HG03565 (cell line): ENCODE measurements around the gene FLVCR2.
"Not testable (repeated sequence)": the region's sequence is repeated elsewhere in the genome, so short reads cannot be mapped to it uniquely, and the experiment has no call there.

ENCODE experiments used
- ATAC-seq: cut with Tn5 transposase; IDR thresholded peaks from one replicate; pipeline ENCODE4 v1.9.1; 2021; ENCODE audit warnings: mild to moderate bottlenecking, moderate library complexity; ENCODE audit not compliant: unreplicated experiment

Gene FLVCR2

DNA sequence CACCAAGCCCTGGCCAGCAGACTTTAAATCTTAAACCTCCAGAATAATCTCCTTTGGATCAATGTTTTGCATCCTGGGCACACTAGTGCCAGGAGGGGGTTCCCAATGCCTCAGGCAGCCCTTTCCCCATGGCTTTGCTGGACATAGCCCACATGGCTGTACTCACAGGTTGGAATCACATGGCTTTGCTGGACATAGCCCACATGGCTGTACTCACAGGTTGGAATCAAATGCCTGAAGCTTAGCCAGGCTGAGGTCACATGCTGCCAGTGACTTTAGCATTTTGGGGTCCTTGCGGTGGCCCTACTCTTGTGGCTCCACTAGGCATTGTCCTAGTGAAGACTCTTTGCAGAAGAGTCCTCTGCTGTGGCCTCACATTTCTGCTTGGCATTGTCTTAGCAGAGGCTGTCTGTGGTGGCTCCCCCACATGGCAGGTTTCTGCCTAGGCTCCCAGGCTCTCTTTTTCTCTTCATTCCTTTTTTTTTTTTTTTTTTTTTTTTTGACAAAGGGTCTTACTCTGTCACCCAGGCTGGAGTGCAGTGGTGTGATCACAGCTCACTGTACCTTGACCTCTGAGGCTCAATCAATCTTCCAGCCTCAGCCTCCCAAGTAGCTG lies 13.0 kb downstream of the FLVCR2 start:
- no peak for ATAC-seq

DNA sequence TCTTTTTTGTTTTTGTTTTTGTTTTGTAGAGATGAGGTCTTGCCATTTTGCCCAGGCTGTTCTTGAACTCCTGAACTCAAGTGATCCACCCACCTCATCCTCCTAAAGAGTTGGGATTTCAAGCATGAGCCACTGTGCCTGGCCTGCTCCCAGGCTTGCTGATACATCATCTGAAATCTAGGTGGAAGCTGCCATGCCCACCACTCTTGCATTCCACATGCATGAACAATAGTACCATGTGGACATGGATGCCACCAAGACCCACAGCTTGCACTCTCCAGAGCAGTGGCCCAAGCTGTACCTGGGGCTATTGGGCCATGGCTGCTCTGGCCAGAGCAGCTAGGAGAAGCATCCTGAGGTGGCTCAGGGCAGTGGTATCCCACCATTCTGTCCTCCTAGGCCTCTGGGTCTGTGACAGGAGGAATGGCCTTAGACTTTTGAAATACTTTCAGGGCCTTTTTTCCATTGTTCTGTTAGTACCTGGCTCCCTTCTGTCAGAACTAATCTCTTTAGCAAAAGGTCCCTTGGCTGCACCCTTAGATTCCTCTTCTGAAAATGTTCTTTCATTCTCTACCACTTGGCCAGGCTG lies 13.7 kb downstream of the FLVCR2 start:
- ATAC-seq, result no peak

DNA sequence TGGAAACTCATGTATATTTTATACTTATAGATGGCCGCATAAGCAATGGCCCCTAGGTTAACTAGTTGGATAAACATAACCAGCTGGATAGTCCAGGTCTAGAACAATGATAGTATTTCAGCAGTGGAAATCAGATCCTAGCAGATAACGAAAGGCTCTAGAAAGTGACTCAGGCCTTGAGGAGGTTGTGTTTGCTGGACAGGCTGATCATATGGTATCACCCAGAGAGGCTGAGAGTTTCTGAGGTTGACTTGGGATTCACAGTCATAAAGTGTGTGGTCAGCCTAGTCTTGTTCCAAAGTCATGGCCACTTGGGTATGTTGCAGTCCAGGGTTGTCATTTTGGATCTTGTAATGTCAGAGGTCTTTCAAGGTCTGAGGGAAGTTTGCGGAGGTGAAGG lies 16.8 kb downstream of the FLVCR2 start:
- no peak for ATAC-seq

DNA sequence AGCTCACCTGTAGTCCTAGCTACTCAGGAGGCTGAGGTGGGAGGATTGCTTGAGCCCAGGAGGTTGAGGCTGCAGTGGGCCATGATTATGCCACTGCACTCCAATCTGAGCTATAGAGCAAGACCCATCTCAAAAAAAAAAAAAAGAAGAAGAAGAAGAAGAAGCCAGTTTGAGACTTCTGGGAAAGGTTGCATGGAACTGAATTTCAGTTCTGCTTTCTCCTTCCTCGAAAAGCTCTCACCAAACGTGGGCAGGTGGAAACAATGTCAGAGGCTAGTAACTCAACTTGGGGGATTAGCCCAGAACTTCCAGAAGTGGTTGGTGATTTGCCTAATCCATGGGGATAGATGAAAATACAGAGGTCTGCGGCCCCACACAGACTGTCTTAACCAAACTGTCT lies 18.7 kb downstream of the FLVCR2 start:
- no peak for ATAC-seq

DNA sequence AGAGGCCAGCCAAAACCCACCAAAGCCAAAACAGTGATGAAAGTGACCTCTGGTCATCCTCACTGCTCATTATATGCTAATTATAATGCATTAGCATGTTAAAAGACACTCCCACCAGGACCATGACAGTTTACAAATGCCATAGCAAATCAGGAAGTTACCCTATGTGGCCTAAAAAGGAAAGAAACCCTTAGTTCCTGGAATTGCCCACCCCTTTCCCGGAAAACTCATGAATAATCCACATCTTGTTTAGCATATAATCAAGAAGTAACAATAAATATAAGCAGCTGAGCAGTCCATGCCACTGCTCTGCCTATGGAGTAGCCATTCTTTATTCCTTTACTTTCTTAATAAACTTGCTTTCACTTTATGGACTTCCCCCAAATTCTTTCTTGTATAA lies 21.7 kb downstream of the FLVCR2 start:
- not testable (repeated sequence) for ATAC-seq

DNA sequence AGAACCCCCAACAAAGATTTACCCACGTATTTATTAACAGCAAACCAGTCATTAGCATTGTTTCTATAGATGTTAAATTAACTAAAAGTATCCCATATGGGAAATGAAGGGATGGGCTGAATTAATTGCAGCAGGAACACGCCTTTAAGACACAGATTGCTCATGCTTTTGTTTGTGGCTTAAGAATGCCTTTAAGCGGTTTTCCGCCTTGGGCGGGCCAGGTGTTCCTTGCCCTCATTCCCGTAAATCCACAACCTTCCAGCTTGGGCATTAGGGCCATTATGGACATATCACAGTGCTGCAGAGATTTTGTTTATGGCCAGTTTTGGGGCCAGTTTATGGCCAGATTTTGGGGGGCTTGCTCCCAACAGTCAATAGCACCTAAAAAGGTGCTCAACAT lies 22.6 kb downstream of the FLVCR2 start:
- not testable (repeated sequence) for ATAC-seq

DNA sequence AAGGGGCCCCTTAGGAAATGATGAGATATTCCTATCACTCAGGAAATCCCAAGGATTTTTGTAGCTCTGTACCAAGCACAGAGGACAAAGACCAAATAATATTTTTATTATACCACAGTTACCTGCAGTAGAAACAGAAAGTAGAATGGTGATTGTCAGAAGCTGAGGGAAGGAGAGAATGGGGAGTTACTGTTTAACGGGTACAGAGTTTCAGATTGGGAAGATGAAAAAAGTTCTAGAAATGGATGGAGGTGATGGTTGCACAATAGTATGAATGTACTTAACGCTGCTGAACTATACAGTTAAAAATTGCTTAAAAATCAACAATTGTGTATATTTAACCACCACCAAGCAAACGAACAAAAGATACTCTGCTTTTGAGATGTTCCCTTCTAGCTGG lies 24.1 kb downstream of the FLVCR2 start:
- ATAC-seq, result no peak

DNA sequence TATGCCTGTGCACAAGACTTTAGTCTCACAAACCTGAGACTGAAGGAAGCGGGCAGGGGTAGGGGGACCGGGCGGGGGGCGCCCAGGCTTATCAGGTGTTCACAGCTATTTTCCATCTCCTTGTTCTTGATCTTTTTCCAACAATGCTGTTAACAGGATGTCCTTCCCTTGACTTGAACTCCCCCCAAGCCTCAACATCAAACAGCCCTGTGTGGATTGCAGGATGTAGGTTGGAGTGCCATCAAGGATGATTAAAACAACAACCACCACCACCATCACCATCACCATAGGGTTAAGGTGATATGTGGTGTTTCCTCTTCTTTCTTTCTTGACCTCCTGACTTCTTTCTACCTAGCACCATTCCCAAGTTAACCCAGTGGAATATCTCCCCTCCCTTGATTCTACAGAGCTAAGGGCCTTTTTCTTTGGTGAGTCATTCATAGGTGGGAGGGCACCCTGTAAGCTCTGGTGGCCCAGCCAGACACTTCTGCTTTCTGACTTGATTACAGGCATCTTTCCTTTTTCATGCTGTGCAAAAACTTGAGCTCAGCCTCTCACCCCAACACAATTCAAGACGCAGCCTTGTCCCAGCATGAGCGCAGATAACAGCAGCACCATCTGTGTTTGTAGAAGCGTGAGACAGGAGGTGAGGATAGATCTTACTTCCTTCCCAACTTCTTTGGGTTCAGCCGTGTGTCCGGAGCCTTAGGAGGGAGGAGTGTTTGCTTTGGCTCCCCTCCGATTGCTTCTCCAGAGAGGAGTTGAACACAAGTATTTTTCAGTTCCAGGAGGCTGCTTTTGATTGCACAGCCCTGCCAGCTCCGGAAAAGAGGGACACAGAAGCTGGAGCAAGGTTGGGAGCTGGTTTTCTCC lies 26.8 kb downstream of the FLVCR2 start:
- no peak for ATAC-seq

DNA sequence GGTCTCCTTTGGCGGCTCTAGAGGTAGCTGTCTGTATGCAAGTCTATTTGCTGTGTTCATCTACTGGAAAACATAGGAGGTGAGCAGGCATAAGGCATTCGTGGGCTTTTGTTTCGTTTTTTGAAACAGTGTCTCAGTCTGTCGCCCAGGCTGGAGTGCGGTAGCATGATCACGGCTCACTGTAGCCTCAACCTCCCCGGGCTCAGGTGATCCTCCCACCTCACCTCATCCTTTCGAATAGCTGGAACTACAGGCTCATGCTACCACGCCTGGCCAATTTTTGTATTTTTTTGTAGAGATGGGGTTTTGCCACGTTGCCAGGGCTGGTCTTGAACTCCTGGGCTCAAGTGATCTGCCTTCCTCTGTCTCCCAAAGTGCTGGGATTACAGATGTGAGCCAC lies 27.5 kb downstream of the FLVCR2 start:
- ATAC-seq, result no peak

DNA sequence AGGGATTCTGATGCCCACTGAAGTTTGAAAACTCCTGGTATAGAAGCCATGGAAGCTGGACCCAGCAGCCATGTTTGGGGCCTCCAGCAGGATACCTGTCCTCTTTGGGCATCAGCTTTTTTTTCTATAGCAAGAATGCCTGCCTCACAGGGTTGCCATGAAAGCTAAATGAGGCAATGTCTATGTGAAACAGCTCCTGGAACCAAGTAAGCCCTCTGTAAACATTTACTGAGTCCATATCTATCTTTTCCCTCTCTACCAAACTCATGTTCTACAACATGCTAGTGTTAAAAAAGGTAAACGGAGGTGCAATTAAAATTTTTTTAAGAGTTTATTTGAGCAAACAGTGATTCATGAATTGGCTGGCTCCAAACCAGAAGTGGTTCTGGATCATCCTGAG lies 28.6 kb downstream of the FLVCR2 start:
- no peak for ATAC-seq

DNA sequence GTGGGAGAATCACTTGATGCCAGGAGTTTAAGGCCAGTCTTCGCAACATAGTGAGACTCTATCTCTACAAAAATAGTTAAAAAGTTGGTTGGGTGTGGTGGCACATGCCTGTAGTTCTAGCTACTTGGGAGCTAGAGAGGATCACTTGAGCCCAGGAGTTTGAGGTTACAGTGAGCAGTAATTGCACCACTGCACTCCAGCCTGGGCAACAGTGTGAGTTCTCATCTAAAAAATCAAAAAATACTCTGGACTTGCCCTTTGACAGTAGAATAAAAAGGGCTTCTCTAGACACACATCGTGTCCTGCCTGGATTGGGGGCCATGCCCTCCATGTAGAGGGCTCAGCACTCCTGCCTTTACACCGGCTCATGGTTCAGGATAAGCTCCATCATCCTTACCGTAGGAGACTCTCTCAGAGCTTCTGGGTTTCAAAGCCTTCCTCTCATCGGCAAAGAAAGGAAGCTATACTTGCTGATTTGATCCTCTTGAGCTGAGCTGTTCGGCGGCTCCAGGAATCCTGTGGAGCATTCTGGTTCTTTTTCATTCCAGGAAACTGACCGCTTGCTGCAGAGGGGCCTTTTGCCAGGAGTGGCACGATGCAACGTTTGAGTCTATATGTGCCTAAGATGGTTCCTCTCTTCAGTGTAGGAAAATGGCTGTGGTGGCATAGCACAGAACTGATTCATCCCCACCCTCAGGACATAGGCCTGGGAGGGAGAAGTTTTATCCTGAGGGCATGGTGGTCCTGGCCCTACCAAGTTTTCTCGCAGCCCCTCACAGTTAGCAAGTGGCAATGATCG lies 29.6 kb downstream of the FLVCR2 start:
- no peak for ATAC-seq

DNA sequence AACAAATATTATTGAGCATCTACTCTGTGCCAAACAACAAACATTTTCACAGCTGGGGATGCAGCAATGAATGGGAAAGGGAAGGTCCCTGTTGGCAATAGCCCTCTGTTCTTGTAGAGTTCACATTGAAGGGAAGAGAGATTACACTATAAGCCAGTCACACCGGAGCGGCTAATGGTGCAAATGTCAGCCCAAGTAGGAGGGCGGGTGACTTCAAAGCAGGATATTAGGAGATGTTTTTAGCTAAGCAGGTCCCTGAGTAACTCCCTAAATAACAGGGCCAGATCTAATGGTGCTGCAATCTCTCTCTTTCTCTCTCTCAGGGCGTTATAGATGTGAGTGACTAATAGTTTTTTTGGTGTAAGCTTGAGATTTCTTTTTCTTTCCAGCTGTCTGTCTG lies 30.7 kb downstream of the FLVCR2 start:
- no peak for ATAC-seq

DNA sequence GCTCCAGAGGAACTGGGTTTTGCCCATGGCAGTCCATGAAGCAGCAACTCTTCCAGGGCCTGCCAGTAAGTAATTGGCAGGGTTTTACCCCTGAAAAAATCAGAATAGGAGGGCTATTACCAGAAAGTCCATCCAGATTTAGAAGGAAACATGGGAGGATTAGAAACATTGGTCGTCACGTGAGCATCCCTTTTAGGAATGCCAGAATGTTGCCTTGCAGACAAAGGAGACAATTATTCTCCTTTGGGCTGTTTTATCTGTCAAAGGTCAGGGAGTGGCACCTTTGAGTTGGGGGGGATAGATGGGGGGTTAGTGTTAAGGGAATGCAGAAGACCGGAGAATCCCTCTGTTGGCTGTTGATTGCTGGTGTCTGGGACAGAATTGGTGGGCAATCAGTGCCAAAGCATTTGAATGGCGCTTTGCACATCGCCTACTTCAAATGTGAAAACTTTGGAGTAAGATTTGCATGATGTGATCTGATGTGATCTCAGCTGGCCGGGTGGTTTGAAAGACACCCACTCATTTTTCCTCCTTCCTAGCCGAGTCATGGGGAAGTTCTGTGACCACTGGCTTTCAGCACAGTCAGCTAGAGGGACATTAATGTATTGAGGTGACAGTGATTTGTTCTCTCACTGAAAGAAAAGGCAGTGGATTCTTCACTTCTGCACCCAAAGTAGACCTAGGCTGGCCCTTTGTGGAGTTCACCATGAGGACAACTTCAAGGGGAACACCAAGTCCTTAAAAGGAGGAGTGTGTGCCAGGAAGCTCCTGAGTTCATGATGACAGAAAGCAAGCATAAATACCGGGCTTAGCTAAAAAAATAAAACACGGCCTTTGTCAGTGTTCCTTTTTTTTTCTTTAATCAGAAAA lies 31.4 kb downstream of the FLVCR2 start:
- no peak for ATAC-seq

DNA sequence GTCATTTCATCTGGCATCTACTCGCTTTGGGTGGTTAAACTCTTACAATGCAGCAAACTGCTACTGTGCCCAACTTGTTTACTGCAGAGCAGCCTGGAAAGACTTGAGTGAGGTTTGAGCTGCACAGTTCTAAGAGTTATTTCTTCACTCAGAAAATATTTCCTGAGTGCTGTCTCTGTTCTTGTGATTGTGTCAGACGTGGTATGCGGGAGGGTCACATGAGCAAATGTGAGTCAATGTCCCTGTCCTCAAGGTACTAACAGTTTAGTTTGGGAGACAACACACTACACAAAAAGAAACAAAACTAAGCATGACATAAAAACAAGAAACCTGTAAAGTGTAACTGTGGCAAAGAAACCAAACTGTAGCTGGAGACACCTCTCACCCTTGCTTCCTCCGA lies 32.4 kb downstream of the FLVCR2 start:
- no peak for ATAC-seq

DNA sequence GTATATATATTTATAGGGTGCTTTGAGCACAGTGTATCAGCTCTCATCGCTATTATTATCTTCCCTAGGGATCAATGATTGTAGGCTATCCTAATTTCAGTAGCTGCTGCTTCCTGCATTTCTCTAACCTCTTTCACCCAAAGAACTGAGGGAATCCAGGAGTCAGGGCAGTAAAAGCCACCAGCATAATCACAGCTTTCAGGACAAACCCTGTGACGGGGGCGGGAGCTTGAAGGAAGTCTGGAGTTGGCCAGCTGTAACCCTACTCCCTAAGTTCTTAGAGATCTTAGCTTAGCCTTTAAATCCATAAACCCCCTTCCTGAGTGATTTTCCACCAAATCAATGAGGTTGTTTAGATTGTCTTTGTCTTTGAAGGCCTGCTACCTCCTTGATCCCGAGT lies 33.7 kb downstream of the FLVCR2 start:
- no peak for ATAC-seq

DNA sequence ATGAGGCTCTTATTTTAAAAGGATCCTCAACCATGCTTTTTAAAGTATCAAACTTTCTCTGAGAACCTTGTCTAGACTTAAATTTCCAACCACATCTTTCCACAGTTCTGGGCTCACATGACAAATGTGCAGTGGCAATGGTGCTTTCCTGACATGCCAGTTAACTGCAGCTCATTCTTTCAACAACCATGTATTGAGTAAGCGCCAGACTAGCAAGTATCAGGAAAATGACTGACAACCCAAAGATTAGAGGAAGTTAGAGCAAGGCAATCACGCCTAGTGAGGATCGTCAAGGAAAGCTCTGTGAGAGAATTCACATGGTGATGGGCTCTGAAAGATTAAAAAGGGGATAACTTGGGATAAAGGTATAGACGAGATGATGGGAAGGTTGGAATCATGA lies 35.8 kb downstream of the FLVCR2 start:
- ATAC-seq, result no peak

DNA sequence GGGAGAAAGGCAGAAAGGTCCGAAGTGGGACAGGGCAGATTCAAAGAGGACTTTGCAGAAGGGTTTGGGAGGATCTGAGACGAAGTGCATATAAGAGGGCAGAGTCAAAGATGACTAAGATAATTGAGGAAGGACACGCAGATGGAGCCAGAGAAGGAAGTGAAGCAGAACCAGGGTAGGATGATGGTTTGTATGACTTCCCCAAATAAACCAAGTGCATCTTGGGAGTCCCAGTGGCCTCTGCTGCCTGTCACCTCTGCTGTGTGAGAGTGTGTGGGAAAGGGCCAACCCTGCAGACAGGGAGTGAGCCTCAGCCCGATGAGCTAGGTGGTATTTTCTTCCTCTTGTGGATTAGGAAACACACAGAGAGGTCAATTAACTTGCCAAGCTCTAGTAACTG lies 36.8 kb downstream of the FLVCR2 start:
- no peak for ATAC-seq

DNA sequence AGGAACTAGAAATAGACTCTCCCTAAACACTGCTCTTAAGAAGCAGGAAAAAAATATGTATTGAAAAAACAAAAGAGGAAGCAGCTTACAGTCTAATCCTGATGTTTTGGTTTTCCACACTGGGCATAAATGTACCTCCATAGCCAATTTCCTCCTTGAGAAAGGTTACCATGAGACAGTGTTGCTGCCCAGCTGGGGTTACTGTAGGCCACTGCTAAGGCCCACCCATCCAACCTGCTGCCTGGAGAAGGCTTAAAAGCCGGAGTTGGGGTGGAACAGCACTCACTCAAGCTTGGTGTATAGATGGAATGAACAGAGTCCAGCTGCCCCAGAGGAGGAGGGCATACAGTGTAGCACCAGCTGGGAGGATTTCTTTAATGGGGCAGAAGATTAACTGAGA lies 41.1 kb downstream of the FLVCR2 start:
- ATAC-seq, result no peak

DNA sequence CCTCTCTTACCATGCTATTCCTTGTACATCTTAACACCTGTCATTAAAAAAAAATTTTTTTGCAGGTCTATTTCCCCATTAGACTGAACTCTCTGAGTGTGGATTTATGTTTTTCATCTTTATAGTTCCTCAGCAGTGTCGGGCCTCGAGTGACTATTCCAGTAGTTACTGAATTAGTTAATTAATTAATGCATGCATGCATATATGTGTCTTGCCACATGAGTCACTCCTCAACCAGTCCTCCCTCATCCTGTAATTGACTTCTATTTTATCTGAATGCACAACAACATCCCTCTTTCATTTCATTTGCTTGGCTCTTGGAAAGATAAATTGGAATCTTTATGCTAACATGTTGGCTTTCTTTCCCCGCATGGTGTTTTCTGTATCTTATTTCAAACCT lies 46.6 kb downstream of the FLVCR2 start:
- no peak for ATAC-seq

DNA sequence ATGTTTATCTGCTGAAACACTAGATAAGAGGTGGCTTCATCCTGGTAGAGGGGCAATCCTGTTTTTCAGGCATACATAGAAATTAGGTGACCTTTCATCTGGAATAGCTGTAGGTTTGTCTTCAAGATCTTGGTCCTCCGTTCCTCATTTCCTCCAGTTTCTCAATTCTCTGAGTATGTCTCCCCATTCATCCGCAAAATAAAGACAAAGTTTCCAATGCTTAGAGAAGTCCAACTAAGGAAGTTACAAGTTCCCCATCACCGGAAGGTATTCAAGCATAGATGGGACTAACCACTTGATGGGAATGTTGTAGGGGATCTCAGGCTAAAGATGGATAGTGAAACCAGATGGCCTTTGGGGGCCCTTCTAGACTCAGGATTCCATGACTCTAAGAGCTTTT lies 48.0 kb downstream of the FLVCR2 start:
- no peak for ATAC-seq

DNA sequence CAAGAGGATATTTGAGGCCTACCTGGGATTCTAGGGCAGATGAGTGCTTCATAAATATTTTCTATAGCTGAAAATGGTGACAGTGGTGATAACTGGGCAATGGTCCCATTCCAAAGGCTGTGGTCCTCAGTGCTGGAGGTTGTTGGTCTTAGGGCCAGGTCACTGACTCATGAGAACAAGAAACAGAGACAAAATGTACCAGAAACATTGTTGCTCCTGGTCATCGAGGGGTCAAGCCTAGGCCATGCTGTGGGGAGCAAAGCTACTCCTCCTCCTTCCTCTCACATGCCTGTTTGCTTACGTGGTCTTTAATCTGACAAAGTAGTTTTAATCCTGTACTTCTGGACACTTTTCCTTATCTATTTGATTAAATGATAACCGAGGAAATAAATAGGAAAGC lies 48.4 kb downstream of the FLVCR2 start:
- no peak for ATAC-seq
